HG03060 (cell line): Measurements from ENCODE around the gene CRTC1.
"Not testable (repeated sequence)": the region's sequence is repeated elsewhere in the genome, so short reads cannot be mapped to it uniquely, and the experiment has no call there.

Experiments
- ATAC-seq: cut with Tn5 transposase; IDR thresholded peaks from one replicate; pipeline ENCODE4 v1.9.1; 2021; ENCODE audit warnings: low read depth, moderate number of reproducible peaks; ENCODE audit not compliant: unreplicated experiment

CRTC1 gene

DNA sequence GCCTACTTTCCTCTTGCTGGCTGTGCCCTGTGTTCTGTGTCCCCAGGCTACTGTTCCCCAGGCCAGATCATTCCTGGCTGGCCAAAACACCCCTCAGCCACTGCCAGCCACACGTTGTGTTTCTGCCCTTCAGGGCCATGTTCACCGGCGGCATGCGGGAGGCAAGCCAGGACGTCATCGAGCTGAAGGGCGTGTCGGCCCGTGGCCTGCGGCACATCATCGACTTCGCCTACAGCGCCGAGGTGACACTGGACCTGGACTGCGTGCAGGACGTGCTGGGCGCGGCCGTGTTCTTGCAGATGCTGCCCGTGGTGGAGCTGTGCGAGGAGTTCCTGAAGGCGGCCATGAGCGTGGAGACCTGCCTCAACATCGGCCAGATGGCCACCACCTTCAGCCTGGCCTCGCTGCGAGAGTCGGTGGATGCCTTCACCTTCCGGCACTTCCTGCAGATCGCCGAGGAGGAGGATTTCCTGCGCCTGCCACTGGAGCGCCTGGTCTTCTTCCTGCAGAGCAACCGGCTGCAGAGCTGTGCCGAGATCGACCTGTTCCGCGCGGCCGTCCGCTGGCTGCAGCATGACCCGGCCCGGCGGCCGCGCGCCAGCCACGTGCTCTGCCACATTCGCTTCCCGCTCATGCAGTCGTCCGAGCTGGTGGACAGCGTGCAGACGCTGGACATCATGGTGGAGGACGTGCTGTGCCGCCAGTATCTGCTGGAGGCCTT lies 15.8 kb upstream of the CRTC1 start:
- ATAC-seq: no peak

DNA sequence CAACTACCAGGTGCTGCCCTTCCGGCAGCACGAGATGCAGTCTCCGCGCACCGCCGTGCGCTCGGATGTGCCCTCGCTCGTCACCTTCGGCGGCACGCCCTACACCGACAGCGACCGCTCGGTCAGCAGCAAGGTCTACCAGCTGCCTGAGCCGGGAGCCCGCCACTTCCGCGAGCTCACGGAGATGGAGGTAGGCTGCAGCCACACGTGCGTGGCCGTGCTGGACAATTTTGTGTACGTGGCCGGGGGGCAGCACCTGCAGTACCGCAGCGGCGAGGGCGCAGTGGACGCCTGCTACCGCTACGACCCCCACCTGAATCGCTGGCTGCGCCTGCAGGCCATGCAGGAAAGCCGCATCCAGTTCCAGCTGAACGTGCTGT lies 15.2 kb upstream of the CRTC1 start:
- ATAC-seq: no peak

DNA sequence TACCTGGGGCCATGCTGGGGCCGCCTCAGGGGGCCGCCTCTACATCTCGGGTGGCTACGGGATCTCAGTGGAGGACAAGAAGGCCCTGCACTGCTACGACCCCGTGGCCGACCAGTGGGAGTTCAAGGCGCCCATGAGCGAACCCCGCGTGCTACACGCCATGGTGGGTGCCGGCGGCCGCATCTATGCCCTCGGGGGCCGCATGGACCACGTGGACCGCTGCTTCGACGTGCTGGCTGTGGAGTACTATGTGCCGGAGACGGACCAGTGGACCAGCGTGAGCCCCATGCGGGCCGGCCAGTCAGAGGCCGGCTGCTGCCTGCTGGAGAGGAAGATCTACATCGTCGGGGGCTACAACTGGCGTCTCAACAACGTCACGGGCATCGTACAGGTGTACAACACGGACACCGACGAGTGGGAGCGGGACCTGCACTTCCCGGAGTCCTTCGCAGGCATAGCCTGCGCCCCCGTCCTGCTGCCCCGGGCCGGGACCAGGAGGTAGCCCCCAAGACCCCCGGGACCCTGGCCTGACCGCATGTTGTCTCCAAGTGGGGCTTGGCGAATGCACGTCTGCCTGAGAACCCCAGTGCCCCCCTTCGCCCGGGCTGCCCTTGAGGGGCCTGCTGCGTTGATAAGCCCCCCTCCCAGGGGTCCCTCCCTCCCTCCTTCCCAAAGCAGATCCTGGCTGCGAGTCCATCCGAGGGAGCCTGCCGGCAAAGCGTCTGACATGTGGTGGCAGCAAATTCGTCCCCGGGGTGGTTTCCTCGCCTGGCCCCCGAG lies 14.5 kb upstream of the CRTC1 start:
- no peak for ATAC-seq

DNA sequence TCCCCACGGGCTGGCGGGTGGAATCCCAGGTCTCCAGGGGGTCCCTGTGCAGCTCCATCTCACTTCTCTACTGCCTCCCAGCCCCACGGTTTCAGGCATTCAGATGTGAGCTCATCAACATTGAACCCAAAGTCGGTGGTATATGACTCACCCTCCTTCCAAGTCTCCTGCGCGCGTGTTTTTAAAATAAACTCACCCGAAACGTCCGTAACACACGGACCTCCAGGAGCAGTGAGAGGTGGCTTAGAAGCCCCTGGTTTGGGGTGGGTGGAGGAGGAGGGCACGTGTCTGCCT lies 14.0 kb upstream of the CRTC1 start:
- ATAC-seq: no peak

DNA sequence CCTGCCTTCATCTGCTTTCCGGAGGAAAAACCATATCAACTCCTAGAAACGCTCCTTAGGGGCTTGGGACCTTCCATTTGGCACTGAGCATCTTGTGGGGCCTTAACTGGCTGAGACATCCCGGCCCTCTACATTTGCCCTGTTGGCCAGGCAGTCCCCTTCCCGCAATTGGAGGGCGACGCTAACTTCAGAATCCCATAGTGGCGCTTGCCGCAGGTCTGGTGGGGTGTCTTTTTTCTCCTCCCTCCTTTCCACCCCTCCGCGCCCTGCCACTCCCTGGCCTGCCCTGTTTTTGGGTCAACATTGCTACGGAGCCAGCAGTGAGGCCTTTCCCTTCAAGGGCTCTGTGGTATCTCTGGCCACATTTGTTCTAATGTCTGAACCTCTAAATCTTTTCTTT lies 13.6 kb upstream of the CRTC1 start:
- no peak for ATAC-seq

DNA sequence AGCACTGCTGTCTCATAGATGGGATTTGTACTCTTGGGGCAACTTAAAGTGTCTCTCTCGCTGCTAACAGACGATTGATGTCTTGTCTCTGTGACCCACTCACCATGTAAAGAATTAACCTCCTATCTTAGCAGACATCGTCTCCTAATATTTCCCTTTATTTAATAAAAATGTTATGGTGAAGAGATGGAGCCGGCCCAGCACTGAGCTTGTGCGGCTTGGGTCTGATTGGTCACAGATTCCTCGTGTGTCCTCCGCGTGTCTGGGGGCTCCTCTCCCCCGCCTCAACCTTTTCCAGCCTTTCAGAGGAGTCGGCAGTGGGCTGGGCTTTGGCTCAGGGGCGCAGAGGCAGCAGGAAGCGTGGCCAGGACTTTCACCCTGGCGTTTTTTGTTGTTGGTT lies 13.2 kb upstream of the CRTC1 start:
- ATAC-seq: no peak

DNA sequence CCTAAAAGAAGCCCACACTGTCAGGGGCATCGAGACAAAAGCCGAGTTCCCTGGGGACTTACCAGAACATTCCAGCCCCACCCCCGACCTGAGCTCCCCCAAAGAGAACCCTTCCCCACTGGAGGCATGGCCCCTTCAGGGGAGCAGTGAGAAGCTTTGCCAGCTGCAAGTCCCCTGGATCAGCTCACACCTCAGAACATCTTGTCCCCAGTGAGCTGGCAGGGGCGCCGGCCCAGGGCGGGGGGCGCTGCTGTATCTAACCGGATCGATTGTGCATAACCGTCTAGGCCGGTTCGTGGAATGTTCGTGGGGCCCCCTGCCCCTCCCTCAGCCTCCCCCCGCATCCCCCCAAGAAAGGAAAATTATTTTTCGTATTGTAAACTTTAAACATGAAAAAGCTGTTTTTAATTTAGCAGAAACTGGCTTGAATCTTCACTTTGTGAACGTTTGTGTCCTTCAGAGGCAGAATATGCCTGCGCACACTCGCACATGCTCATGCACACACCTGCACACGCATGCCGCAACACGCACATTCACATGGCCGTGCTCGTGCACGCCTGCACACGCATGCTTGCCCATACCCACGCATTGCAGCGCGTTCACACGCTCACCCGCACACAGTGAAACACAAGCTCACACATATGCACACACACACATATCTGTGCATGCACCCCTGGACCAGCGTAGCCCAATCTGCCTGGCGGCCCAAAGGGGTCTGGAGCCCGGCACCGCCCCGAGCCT lies 12.0 kb upstream of the CRTC1 start:
- ATAC-seq: no peak

DNA sequence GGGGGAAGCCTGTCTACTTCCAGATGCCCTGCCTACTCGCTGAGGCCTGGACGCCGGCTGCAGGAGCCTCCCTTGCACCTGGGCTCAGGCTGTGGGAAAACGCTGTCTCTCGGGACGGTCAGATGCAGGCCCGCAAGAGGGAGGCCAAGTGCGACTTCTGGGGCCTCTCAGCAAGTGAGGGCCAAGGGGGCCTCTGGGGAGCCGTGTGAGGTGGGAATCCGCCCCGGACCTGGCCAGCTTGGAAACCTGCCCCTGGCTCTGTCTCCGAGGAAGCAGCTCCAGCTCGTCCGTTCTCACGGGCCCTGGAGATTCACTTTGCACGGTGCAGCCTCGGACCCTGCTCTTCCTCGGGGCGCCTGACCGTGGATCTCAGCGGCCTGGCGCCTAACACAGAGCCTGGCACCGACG lies 11.4 kb upstream of the CRTC1 start:
- ATAC-seq: no peak

DNA sequence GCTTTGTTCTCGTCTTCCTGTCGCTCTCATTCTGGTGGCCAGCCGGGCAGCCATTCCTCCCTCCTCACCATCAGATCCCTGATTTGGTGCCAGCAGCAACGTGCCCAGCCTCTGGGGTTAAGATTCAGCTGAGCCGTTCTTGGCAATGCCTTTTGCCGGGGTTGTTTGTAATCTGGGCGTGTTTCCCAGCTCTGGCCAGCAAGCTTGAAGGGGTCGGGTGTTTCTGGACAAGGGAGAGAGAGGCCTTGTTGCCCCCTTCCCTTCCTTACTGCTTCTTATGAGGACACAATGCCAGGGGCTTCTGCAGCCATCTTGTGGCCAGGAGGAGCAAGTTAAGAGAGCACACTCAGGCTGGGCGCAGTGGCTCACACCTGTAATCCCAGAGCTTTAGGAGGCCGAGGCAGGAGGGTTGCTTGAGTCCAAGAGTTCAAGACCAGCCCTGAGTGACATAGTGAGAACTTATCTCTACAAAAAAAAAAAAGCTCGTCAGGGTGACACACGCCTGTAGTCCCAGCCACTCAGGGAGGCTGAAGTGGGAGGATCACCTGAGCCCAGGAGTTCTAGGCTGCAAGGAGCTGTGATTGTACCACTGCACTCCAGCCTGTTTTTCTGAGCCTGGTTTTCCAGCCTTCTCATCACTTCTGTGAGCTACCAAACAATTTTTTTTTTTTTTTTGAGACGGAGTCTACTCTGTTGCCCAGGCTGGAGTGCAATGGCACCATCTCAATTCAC lies 10.7 kb upstream of the CRTC1 start:
- no peak for ATAC-seq

DNA sequence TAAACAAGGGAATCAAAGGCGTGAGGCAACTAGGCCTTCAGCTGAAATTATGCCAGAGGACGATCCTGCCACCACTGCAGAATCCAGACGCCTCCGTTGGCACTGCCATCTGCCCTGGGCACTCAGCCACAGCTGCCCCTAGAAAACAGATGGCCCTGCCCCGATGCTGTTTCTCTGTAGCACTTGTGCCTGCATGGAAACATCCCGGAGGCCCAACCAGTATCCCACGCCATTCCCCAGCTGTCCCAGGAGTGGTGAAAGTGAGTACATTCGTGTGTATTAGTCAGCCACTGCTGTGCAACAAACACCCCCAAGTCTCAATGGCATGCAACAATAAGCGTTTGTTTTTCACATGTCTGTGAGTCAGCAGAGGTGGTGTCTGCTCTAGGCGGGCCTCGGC lies 8.9 kb upstream of the CRTC1 start:
- ATAC-seq: no peak

DNA sequence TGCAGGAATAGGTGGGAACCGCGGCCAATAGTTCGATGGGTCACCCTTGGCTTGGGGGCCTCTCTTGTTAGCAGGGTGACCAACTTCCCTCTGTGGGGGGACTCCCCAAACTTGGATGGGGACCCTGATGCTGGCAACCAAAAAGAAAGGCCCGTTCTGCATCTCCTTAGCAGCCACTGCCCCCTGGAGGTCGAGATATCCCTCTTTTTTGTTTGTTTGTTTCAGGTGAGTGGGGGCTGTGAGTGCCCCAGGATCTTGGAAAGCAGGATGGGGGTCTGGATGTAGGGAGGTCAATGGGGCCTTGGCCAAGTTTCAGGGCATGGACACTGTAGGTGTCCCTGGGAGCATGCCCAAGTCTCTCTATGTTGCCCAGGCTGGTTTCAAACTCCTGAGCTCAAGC lies 7.7 kb upstream of the CRTC1 start:
- no peak for ATAC-seq

DNA sequence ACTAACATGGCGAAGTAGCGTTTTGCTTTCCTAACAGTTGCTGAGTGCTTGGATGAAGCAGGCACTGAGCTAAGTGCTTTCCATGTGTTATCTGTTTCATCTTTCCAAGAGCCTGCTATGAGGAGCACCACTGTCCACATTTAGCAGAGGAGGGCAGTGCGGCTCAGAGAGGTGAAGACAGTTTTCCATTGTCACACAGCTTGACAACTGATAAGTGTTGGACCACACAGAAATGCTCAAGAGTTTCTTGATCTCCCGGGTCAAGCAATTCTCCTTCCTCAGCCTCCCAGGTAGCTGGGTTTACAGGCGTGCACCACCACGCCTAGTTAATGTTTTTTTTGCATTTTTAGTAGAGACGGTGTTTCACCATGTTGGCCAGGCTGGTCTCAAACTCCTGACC lies 6.8 kb upstream of the CRTC1 start:
- ATAC-seq: no peak

DNA sequence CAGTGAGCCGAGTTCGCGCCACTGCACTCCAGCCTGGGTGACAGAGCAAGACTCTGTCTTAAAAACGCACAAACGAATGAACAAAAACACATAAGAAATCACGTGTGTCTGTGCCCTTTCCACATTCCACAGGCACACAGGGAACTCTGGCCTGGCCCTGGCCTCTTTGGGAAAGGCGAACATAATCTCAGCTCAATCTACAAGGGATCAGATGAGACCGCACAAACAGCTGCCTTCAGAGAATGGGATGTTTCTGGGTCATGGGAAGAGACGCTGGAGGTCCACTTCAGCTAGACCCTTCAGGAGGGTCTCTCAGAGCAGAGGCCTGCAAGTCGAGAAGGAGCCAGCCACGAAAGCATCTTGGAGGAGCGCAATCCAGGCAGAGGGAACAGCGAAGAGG lies 6.3 kb upstream of the CRTC1 start:
- ATAC-seq: no peak

DNA sequence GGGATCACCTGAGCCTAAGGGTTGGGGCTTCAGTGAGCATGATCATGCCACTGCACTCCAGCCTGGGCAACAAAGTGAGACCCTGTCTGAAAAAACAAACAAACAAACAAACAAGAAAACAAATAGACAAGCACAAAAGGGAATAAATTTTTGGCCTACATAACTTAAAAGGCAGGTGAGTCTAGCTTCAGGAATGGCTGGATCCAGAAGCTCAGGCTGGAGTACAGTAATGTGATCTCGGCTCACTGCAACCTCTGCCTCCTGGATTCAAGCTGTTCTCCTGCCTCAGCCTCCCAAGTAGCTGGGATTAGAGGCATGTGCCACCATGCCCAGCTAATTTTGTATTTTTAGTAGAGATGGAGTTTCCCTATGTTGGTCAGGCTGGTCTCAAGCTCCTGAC lies 3.3 kb upstream of the CRTC1 start:
- ATAC-seq: not testable (repeated sequence)

DNA sequence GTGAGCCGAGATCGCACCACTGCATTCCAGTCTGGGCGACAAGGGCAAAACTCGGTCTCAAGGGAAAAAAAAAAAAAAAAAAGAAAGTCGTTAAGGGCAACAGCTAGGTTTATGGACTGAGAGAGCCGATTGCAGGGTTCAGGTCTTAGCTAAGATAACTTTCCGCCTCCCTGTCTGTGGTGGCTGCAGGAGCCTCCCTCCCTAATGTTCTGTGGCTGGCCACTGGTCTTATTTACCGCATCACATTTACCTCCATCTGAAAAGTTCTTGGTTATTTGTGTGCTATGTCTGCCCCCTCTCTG lies 722 bp upstream of the CRTC1 start:
- no peak for ATAC-seq

DNA sequence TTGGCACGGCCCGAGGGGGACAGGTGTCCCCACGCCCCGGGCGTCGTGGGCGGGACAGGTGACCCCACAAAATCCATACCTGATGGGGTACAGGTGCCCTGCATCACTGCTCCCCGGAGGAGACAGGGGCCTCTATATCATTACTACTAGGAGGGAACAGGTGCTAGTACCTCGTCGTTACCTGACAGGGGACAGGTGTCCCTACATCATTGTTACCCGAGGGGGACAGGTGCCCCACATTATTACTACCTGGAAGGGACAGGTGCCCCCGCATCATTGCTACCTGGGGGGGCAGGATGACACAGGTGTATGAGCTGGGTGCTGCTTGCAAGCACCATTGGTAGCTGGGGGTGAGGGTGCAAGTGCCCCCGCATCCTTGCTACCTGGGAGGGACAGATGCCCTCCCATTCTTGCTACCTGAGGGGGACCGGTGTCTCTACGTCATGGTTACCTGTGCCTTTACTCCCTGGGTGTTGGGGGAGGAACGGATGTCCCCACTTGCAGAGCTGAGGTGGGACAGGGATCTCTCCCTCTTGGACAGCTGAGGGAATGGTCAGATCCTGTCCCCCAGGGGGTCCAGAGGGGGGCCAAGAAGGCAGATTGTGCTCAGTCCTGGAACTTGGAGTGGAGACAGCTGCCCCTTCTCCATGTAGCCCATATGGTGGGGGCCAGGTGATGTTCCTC lies 620 bp downstream of the CRTC1 start:
- ATAC-seq: no peak

DNA sequence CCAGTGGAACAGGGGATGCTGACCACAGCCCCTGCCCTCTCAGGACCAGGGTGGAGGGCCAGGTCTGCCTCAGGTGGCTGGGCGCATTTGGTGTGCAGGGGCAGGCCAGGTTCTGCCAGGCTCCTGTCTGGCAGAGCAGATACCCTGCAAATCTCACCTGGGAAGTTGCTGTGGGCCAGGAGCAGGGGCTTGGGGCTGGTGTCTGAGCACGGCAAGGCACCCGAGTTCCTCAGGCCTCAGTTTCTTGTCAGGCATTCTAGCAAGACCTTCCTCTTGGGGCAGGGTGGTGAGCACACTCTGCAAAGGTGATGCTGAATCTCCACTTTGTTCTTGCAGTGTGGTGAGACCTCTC lies 1.1 kb downstream of the CRTC1 start:
- no peak for ATAC-seq

DNA sequence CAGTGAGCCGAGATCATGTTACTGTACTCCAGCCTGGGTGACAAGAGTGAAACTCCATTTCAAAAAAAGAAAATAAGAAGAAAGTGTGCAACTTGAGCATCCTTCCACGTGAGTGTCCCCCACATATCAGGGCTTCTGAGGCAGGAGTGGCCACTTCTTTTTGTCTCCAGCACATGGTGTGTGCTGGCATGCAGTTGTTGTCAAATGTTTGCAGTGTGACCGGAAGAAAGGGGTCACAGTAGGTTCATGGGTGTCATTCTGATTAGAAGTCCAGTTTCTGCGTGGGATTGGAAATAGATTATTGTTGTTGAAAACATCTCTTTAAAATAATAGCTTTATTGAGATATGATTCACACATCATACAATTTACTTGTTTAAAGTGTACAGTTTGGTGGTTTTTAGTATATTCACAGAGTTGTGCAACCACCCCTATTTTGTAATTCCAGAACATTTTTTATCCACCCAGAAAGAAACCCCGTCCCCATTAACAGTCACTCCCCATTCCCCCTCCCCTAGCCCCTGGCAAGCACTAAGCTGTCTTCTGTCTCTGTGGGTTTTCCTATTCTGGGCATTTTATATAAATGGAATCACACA lies 2.2 kb downstream of the CRTC1 start:
- ATAC-seq: no peak

DNA sequence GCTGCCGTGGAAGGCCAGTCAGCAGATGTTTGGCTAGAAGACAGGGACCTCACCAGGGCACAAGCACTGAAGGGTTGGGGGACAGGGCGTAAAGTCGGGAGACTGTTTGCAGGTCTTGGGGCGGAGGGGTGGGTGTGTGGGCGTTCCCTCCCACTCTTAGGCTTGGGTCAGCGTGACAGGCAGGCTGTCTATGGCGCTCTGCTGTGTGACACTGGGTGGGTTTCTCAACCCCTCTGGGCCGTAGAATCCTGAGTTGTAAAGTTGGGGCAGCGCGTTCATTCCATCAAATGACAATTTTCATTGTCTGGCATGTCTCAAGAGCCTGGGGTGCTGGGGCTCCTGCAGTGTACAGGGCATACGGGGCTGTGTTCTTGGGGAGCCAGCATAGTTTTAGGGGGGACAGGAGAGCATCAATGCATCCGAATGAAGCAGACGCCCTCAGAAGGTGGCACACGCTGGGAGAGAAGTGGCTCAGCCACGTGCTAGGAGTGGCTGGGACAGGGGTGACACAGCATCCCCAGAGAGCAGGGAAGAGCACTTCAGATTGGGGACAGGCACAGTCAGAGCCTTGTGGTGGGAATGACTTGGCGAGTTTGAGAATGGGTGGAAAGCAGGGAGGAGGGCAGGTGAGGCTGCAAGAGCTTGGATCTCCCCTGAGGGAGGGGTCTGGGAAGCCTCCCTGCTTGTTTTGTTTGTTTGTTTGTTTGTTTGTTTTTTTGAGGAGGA lies 4.4 kb downstream of the CRTC1 start:
- no peak for ATAC-seq

DNA sequence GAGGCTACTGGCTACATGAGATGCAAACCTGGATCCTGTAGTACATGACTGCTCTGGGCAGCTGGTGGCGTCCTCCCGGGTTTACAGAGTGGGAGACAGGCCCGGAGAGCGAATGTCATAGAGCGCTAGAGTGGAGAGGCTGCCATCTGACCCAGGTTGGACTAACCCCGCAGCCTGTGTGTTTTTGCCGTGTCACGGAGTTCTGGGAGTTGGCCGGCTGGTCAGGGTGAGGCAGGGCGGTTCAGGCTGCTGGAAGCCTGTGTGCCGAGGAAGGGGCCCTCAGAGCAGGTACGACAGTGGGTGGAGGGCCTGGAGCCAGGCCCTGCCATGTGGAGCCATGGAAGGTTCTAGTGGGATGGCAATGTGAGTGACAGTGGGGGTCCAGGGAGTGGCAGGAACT lies 12.5 kb downstream of the CRTC1 start:
- ATAC-seq: no peak
